ENCODE results near the gene MTMR4.
"Not testable (repeated sequence)": the region's sequence is repeated elsewhere in the genome, so short reads cannot be mapped to it uniquely, and the experiment has no call there.

Gene MTMR4

DNA sequence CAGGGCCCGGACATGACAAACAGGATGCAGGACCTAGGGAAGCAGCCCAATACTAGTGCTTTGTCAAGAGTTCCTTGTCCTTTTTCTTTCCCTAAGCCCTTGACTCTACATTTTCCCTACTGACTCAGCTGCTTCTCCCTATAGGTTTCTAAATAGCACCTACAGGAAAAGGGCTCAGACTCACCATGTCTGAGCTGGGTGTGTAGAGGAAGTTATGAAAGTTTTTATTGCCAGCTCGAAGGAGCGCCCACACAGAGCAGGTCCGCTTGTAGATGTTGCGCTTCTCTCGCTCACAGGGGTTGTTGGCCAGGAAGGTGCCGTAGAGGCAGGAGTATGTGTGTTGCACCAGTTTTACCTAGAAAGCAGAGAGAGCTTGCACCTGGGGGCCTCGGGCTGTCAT, 10.6 kb downstream of the MTMR4 start:
- no peak for DNase-seq (ENCODE audit: low read depth)
- in situ Hi-C loops (cut with HindIII; ENCODE audit: low sequenced_read_pairs): no loop called here
- TF ChIP-seq, protein P1, sequence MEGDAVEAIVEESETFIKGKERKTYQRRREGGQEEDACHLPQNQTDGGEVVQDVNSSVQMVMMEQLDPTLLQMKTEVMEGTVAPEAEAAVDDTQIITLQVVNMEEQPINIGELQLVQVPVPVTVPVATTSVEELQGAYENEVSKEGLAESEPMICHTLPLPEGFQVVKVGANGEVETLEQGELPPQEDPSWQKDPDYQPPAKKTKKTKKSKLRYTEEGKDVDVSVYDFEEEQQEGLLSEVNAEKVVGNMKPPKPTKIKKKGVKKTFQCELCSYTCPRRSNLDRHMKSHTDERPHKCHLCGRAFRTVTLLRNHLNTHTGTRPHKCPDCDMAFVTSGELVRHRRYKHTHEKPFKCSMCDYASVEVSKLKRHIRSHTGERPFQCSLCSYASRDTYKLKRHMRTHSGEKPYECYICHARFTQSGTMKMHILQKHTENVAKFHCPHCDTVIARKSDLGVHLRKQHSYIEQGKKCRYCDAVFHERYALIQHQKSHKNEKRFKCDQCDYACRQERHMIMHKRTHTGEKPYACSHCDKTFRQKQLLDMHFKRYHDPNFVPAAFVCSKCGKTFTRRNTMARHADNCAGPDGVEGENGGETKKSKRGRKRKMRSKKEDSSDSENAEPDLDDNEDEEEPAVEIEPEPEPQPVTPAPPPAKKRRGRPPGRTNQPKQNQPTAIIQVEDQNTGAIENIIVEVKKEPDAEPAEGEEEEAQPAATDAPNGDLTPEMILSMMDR (IDR thresholded peaks at IDR 0.05; ENCODE audit: low read depth, low read length, missing control alignments): no peak
- no peak overlapping the region for H3K4me3 ChIP-seq (ENCODE audit: low read depth, low read length)

DNA sequence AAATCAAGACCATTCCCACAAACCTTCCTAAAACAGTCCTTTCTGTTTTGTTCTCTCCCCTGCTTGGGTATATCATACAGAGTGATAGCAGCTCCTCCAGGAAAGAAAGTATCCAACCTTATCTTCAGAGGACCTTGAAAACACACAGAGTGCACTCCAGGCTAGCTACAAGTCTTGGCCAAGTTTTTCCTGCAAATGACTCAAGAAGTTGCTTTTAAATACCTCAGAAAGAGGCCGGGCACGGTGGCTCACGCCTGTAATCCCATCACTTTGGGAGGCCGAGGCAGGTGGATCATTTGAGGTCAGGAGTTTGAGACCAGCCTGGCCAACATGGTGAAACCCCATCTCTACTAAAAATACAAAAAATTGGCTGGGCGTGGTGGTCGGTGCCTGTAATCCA, 11.3 kb downstream of the MTMR4 start:
- in situ Hi-C loops (cut with HindIII; ENCODE audit: low sequenced_read_pairs); DNase-seq (ENCODE audit: low read depth); H3K4me3 ChIP-seq (ENCODE audit: low read depth, low read length): not testable (repeated sequence)

DNA sequence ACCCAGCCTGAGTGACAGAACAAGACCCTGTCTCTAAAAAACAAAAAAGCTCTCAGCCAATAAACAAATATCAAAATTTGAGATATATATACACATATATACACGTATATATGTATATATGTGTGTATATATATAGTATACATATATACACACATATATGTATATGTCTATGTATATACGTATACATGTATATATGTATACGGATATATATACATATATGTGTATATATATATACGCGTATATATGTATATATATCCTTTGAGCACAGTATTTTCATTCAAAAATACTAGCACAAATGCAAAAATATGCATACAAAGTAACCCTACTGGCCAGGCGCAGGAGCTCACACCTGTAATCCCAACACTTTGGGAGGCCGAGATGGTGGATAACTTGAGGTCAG, 13.0 kb downstream of the MTMR4 start:
- TF ChIP-seq, protein P1 (IDR thresholded peaks at IDR 0.05; ENCODE audit: low read depth, low read length, missing control alignments): no peak
- no peak overlapping the region for H3K4me3 ChIP-seq (ENCODE audit: low read depth, low read length)
- in situ Hi-C loops (cut with HindIII; ENCODE audit: low sequenced_read_pairs): no loop called here
- DNase-seq (ENCODE audit: low read depth): no peak

DNA sequence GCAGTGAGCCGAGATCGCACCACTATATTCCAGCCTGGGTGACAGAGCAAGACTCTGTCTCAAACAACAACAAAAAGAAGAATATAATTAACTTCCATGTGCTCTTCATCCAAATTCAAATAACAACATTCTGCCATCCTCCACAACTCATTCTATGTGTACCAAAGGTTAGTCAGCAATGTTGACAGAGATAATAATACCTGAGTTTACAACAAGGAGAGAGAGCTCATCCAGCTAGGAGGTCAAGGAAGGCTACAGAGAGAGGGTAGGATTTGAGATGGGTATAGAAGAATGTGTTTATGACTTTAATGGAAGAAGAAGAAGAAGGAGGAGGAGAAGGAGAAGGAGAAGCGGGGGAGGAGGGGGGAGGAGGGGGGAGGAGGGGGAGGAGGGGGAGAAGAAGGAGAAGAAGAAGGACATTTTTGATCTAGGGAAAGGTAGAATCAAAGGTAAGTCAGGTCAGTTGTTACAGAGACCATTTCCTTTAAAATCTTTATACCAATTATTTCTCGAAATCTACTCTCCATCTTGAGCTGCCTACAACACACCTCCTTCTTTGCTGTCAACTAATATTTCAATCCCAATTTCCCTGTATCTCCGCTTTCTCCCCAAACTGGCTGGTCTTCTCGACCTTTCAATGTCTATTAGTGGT, 16.1 kb downstream of the MTMR4 start:
- TF ChIP-seq, protein P1 (IDR thresholded peaks at IDR 0.05; ENCODE audit: low read depth, low read length, missing control alignments): no peak
- in situ Hi-C loops (cut with HindIII; ENCODE audit: low sequenced_read_pairs): no loop called here
- no peak overlapping the region for H3K4me3 ChIP-seq (ENCODE audit: low read depth, low read length)
- no peak for DNase-seq (ENCODE audit: low read depth)

DNA sequence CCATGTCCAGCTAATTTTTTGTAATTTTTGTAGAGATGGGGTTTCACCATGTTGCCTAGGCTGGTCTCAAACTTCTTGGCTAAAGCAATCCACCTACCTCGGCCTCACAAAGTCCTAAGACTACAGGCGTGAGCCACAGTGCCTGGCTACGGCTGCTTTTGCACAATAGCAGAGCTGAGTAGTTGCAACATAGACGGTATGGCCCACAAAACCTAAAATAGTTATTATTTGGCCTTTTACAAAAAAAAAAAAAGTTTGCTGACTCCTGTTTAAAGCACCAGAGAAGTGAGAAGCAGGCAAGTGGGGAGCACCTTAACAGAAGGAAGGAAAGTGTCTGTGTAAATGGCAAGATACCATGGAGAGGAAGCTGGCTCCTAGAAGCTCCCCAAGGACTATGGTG, 20.9 kb downstream of the MTMR4 start:
- in situ Hi-C loops (cut with HindIII; ENCODE audit: low sequenced_read_pairs): no loop called here
- no peak overlapping the region for H3K4me3 ChIP-seq (ENCODE audit: low read depth, low read length)
- TF ChIP-seq, protein P1 (IDR thresholded peaks at IDR 0.05; ENCODE audit: low read depth, low read length, missing control alignments): no peak
- DNase-seq (ENCODE audit: low read depth): no peak

DNA sequence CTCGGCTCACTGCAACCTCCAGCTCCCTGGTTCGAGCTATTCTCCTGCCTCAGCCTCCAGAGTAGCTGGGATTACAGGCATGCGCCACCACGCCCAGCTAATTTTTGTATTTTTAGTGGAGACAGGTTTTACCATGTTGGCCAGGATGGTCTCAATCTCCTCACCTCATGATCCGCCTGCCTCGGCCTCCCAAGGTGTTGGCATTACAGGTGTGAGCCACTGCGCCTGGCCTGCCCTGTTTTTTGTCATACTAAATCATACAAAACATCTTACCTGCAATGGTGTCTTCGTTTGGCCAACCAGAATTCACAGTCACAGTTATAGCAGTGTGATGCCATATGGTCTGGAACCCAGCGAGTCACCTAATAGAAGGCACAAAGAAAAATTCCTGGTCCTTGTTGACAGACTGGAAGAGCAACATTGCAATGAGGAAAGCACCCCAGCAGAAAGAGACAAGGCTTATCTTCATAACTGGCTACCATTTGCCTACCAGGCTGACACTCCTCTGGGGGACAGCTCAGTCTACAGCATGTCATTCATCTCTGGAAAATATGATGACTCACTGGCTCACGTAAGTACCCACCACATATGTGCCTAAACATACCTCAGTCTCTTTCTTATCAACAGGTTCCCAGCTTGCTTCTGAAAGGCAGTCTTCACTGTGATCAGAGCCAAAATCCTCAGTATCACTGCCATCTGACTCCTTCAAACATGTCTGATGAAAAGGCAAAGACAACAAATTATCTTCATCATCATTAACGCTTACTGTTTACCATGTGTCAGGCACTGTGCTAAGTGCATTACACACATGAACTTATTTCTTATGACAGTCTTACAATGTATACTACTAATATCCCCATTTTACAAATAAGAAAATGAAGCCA, 22.0 kb downstream of the MTMR4 start:
- no peak overlapping the region for H3K4me3 ChIP-seq (ENCODE audit: low read depth, low read length)
- TF ChIP-seq, protein P1 (IDR thresholded peaks at IDR 0.05; ENCODE audit: low read depth, low read length, missing control alignments): no peak
- no peak for DNase-seq (ENCODE audit: low read depth)
- in situ Hi-C loops (cut with HindIII; ENCODE audit: low sequenced_read_pairs): no loop called here

DNA sequence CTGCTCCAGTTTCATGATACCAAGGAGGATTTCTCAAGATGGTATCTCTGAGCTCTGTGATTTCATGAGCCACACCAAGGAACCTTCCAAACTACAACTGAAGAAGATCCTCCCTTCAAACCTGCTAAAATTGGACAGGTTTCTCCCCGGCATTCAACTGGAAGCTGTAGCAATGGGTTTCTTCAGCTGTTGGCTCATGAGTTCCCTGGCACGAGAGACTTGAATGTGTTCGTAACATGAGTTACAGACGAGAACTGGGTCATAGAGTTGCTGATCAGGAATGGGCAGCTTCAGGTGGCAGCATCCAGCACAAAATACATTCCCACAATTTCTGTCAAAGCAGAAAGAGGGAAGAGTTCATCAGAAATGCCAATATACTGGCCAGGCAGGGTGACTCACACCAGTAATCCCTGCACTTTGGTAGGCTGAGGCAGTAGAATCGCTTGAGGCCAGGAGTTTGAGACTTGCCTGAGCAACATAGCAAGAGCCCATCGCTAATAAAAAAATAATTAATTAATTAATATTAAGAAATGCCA, 22.9 kb downstream of the MTMR4 start:
- H3K4me3 ChIP-seq (ENCODE audit: low read depth, low read length): no peak overlapping the region
- in situ Hi-C loops (cut with HindIII; ENCODE audit: low sequenced_read_pairs): no loop called here
- DNase-seq (ENCODE audit: low read depth): no peak
- TF ChIP-seq, protein P1 (IDR thresholded peaks at IDR 0.05; ENCODE audit: low read depth, low read length, missing control alignments): no peak
